Small intestine (tissue), 7 donors: ENCODE measurements around the gene GPD2. TPM values are rescaled to one million over a fixed set of nuclear protein-coding genes. Genes with fewer than 3 reads are reported as not detected.

Source experiments
- DNase-seq, 2 donors: peaks; one replicate each; pipeline versions ENCODE4 v3.0.0 to v3.0.0-alpha.2; 2013
- FAIRE-seq: peaks from 2 replicates; lab custom pipeline; 2012; peaks lifted over from hg19 to GRCh38; lab: Jason Lieb, UNC
- H3K27ac ChIP-seq, 3 donors: one replicate each; pipeline ENCODE4 v1.5.1; 2013; ENCODE audit warnings: low read length in 2 of 3, mild to moderate bottlenecking in 2 of 3, control low read depth in 1 of 3, inconsistent platforms in 1 of 3, low read depth in 1 of 3, moderate library complexity in 1 of 3
- H3K27me3 ChIP-seq, 3 donors: one replicate each; pipeline ENCODE4 v1.6.1; 2013; ENCODE audit warnings: low read length in 3 of 3, inconsistent platforms in 1 of 3; ENCODE audit not compliant: control insufficient read depth in 3 of 3, insufficient read depth in 3 of 3
- H3K36me3 ChIP-seq, 3 donors: one replicate each; pipeline ENCODE4 v1.6.1; 2013; ENCODE audit warnings: low read length in 3 of 3, inconsistent platforms in 1 of 3, low read depth in 1 of 3, mild to moderate bottlenecking in 1 of 3, moderate library complexity in 1 of 3; ENCODE audit not compliant: control insufficient read depth in 3 of 3, insufficient read depth in 2 of 3
- H3K4me1 ChIP-seq, 3 donors: one replicate each; pipeline ENCODE4 v1.6.1; 2013; ENCODE audit warnings: low read length in 2 of 3, inconsistent platforms in 1 of 3, low read depth in 1 of 3, mild to moderate bottlenecking in 1 of 3, moderate library complexity in 1 of 3; ENCODE audit not compliant: control insufficient read depth in 3 of 3, insufficient read depth in 2 of 3
- H3K4me3 ChIP-seq, 3 donors: one replicate each; pipeline ENCODE4 v1.5.1; 2013; ENCODE audit warnings: low read length in 3 of 3, control low read depth in 1 of 3, inconsistent platforms in 1 of 3, low read depth in 1 of 3, mild to moderate bottlenecking in 1 of 3, moderate library complexity in 1 of 3
- H3K9me3 ChIP-seq, 2 donors: one replicate each; pipeline ENCODE4 v1.6.1; 2013; ENCODE audit warnings: low read depth in 1 of 2, low read length in 1 of 2; ENCODE audit not compliant: control insufficient read depth in 2 of 2, insufficient read depth in 1 of 2
- WGBS, 3 donors: extraction: QIAGEN DNeasy Blood & Tissue Kit; methylation state at CpG; one replicate each; pipeline ENCODE4 v1.1.7; 2013; 5-methylcytosine and 5-hydroxymethylcytosine counted together
- polyA plus RNA-seq, 4 donors: library from polyadenylated mRNA; stranded (reverse) in 3 of 4; unstranded in 1 of 4; fragments of 200-250 nt in 3 of 4; fragments of 120-200 nt in 1 of 4; gene quantifications; one replicate each; pipeline versions ENCODE4 v1.2.1 to v1.2.3, GENCODE V29; 2013
- donor health status: healthy with polysubstance abuse.
- donor health status: control.
- donor health status: control.
- donor health status: Bipolar disorder and iron deficiency.
- donor health status: healthy.

GPD2 gene
- polyA plus RNA-seq, 4 donors, result 10.5 to 35.2 (median 13.7) TPM

DNA sequence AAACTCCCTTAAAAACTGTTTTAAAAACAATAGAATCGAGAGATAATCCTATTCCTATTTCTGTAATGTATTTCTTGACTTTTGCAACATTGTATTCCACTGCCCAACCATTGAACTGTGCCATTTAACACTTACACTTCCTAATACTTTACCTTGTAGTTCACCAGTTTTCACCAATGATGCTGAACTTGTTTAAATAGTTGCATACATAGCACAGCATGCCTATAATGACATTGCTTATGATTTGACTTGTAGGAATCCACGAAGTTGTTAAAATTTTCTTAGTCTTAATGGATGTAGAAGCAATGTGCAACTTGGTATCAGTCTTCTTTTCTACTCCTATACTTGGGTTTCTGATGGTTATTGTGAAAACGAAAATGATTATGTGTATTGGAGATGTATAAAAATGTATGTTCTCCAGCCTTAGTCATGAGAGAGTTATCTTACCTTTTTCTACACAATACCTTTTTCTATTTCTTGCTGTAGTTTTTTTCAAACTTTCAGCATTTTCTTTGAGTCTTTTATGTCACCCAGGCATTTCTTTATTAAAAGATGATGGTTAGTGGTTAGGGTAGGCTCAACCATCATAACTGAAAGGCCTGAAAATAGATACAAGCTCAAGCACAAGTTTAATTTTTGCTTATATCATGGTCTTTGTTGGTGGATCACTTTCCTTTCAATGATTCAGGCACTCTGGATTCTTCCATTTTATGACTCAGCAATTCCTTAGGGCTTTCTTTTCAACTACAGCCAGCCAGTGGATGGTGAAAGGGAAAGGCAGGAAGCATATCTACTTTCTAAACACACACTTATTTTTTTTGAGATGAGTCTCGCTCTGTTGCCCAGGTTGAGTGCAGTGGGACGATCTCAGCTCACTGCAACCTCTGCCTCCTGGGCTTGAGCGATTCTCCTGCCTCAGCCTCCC is 9.4 kb downstream of the GPD2 start:
- H3K36me3 ChIP-seq, result peaks cover 0 to 5% (median 0%) of the 10 kb centered on the region in 3 donors
- FAIRE-seq (no peak), DNase-seq (no peak)
- H3K9me3 ChIP-seq, result no peaks in the 10 kb centered on the region
- peaks cover 0 to 2% (median 0%) of the 10 kb centered on the region in 3 donors for H3K4me1 ChIP-seq
- no peak overlapping the region for H3K27ac ChIP-seq
- no peaks in the 10 kb centered on the region for H3K27me3 ChIP-seq
- WGBS, 3 donors, result 90 to 91% (median 91%) methylated on average over 6 of the region's 6 CpGs
- H3K4me3 ChIP-seq, result no peak overlapping the region

DNA sequence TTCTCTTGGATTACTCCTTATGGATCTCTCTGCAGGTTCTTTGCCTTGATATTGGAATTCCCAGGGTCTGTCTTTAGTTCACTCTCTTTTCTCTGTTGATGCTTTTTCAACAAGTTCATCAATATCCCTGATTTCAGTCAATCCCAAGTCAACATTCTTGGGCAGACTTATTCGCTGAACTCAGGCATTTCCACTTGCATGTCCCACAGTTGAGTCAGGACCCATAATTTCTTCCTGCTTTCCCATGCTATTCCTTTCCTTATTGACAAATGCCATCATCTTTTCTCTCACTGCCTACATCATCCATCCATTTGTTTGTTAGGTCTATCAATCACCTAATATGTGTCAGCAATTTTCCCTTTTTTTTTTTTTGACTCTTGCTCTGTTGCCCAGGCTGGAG is 11.6 kb downstream of the GPD2 start:
- peaks cover 0 to 6% of the 10 kb centered on the region in 2 donors for H3K9me3 ChIP-seq
- DNase-seq (no peak), FAIRE-seq (no peak)
- 98 to 100% (median 100%) methylated on average over 1 of the region's 1 CpG for WGBS, 3 donors
- peaks cover 0 to 5% (median 0%) of the 10 kb centered on the region in 3 donors for H3K36me3 ChIP-seq
- peaks cover 0 to 2% (median 0%) of the 10 kb centered on the region in 3 donors for H3K4me1 ChIP-seq
- no peaks in the 10 kb centered on the region for H3K27me3 ChIP-seq
- no peak overlapping the region for H3K27ac ChIP-seq
- H3K4me3 ChIP-seq, result no peak overlapping the region

DNA sequence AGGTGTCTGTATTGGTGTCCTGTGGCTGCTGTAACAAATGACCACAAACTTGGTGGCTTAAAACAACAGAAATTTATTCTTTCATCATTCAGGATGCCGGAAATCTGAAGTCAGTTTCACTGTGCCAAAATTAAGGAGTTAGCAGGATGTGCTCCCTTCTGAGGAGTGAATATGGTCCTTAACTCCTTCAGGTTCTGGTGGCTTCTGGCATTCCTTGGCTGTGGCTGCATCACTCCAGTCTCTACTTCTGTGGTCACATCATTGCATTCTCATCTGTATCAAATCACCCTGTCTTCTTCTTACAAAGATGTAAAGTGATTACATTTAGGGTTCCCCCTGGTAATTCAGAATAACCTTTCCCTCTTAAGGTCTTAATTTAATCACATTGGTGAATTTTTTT is 12.6 kb downstream of the GPD2 start:
- DNase-seq, result no peak
- H3K4me1 ChIP-seq, result no peaks in the 10 kb centered on the region
- 73 to 96% (median 83%) methylated on average over 1 of the region's 1 CpG for WGBS, 3 donors
- no peak overlapping the region for H3K4me3 ChIP-seq
- H3K27ac ChIP-seq, result no peak overlapping the region
- H3K9me3 ChIP-seq, result peaks cover 0 to 6% of the 10 kb centered on the region in 2 donors
- no peak for FAIRE-seq
- no peaks in the 10 kb centered on the region for H3K27me3 ChIP-seq
- peaks cover 0 to 5% (median 0%) of the 10 kb centered on the region in 3 donors for H3K36me3 ChIP-seq

DNA sequence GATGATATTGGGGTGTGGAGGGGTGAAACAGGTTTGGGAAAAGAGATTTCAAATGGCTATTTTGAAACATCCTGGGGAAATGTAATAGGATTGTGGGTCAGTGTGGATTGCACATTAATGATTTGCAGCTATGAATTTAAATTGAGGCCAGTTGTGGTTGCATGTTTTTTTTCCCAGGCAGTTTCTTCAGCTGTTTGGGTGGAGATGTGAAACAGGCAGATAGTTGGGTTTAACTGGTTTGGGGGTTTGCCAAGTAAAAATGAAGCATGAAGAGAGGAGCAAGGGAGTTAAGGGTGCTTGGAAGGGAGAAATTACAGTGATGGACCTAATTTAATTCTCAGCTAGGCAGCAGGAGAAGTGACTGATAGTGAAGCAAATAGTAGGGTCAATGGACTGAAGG is 16.8 kb downstream of the GPD2 start:
- DNase-seq (no peak), FAIRE-seq (no peak)
- H3K36me3 ChIP-seq, result peaks cover 0 to 3% (median 0%) of the 10 kb centered on the region in 3 donors
- H3K4me3 ChIP-seq, result no peak overlapping the region
- H3K27me3 ChIP-seq, result no peaks in the 10 kb centered on the region
- peaks cover 0 to 6% of the 10 kb centered on the region in 2 donors for H3K9me3 ChIP-seq
- H3K27ac ChIP-seq, result no peak overlapping the region
- H3K4me1 ChIP-seq, result peaks cover 6 to 16% (median 8%) of the 10 kb centered on the region in 3 donors

DNA sequence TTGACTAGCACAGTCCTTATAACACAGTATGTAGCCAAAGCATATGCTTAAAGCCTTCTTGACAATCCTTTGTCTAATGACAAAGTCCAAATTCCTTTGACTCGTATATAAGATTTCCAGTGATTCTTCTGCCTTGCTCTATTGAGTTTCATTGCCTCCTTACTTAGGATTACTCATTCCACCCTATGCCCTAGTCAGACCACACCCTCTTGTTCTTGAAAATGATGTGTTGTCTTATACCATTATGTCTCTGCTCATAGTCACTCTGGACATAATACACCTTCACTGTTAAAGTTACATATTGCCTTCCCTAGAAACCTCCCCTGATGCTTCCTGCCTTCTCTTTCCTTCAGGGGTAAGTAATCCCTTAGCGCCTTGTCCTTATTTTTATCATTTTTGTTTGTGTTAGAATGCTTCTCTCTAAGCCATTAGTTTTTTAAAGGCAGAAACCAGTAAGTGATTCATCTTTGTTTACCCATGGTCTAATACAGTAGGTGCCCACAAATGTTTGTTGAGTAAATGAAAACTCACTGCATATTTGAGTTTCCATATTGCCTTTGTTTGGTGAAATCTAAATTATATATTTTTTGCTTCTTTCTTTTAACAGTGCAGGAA is 19.3 kb downstream of the GPD2 start:
- Histone ChIP-seq H3K27me3 (no peaks in the 10 kb centered on the region), H3K4me1 (peaks cover 6 to 20% (median 12%) of the 10 kb centered on the region in 3 donors), H3K36me3 (peaks cover 0 to 3% (median 0%) of the 10 kb centered on the region in 3 donors), H3K9me3 (peaks cover 0 to 6% of the 10 kb centered on the region in 2 donors), H3K4me3 (no peak overlapping the region), H3K27ac (peak overlapping the region in 2 of 3 donors; percentile 41 to 70)
- DNase-seq (peak; percentile 77 to 88), FAIRE-seq (no peak)
- WGBS, 3 donors, result 61 to 78% (median 71%) methylated on average over 2 of the region's 2 CpGs

DNA sequence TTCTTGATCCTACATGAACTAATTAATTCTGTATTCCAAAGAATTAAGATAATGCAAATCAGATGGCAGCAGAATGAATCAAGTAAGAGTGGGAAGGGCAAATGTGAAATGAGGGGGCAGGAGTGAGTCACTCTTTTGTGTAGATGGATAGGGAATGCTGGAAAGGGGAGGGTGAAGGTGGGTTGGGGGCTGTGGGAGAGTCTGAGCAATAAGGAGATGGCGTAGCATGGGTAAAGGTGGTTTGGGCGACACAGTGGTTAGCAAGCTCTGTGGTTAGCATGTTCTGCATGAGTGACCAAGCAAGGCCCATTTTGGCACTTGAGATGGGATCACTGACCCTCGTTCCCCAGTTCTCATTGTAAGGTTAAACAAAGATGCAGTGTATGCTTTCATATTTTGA is 20.4 kb downstream of the GPD2 start:
- no peak for DNase-seq
- Histone ChIP-seq H3K27ac (peak overlapping the region in 1 of 3 donors; percentile 22), H3K9me3 (peaks cover 0 to 6% of the 10 kb centered on the region in 2 donors), H3K36me3 (peaks cover 0 to 5% (median 0%) of the 10 kb centered on the region in 3 donors), H3K4me3 (no peak overlapping the region), H3K27me3 (no peaks in the 10 kb centered on the region), H3K4me1 (peaks cover 6 to 20% (median 12%) of the 10 kb centered on the region in 3 donors)
- no peak for FAIRE-seq
- WGBS, 3 donors, result 89 to 96% (median 90%) methylated on average over 3 of the region's 3 CpGs

DNA sequence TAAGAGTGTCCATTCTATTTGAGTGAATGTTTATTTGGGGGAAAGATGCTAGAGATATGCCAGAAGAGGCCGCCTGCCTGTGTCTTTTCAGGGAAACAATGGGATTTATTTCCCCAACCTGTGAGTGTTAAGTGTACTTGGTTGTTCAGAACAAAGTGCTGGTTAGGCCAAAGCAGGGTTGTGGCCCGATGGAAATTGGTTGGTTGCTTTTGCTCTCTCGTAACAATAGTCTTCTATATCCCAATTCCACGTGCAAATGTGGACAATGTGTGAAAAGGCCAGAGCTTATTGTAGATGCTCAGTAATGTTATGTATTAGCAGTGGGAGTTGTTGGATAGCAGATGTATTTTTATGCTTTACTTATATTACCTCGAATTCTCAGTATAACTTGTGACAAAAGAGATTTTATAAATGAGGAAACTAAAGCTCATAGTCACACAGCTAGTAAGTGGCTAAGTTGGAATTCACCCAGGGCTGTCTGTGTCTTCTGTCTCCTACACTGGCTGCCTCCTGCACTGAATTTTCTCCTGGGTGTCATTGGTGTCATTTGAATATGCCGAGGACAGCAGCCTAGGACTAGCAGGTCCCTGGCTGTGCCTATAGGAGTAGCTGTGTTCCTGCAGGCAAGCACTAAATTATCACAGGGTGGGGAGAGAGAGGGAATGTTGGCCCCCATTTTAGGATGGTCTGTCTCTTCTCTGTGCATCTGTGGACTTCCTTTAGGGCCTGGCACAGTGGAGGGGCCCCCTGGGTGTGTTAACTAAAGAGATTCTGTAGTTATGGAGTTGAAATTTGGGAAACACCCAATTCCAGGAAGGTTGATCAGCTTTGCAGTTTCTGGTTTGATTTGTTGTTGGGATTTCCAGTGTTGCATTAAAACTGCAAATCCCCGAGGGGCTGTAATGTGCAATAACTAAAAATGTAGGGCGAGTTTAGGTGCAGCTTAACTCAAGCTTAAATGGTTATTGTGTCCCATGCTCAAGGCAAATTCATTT is 21.6 kb downstream of the GPD2 start:
- Histone ChIP-seq H3K36me3 (peaks cover 0 to 5% (median 0%) of the 10 kb centered on the region in 3 donors), H3K9me3 (no peaks in the 10 kb centered on the region), H3K4me3 (no peak overlapping the region), H3K27ac (peak overlapping the region in 1 of 3 donors; percentile 17), H3K4me1 (peaks cover 6 to 20% (median 12%) of the 10 kb centered on the region in 3 donors), H3K27me3 (no peaks in the 10 kb centered on the region)
- no peak for FAIRE-seq
- DNase-seq, result no peak
- 85 to 91% (median 89%) methylated on average over 8 of the region's 8 CpGs for WGBS, 3 donors
